Kidney (tissue), 14 donors: ENCODE results near the gene SLC25A44. TPM values are rescaled to one million over a fixed set of nuclear protein-coding genes. Genes with fewer than 3 reads are reported as not detected.
A peak's percentile ranks its signal among the peaks of the same experiment; 100 is the strongest.

Source experiments
- DNase-seq, 5 donors: peaks; one replicate each; pipeline ENCODE4 v3.0.0-alpha.2; 2013 to 2020
- FAIRE-seq: peaks from 2 replicates; lab custom pipeline; 2012; peaks lifted over from hg19 to GRCh38; lab: Jason Lieb, UNC
- H3K27ac ChIP-seq, 2 donors: one replicate each; pipeline ENCODE4 v1.7.0; 2013; ENCODE audit warnings: low read depth in 2 of 2, low read length in 2 of 2, inconsistent platforms in 1 of 2
- H3K27me3 ChIP-seq: one replicate; pipeline ENCODE4 v1.7.1; 2013; ENCODE audit warnings: low read length, inconsistent platforms; ENCODE audit not compliant: control insufficient read depth, insufficient read depth
- H3K36me3 ChIP-seq, 3 donors: one replicate each; pipeline versions ENCODE4 v1.7.0 to v1.7.1; 2013; ENCODE audit warnings: low read length in 3 of 3, control low read depth in 1 of 3, inconsistent platforms in 1 of 3; ENCODE audit not compliant: insufficient read depth in 3 of 3, control insufficient read depth in 2 of 3
- H3K4me1 ChIP-seq, 3 donors: one replicate each; pipeline versions ENCODE4 v1.7.0 to v1.7.1; 2013; ENCODE audit warnings: low read length in 3 of 3, inconsistent platforms in 1 of 3, low read depth in 1 of 3; ENCODE audit not compliant: control insufficient read depth in 2 of 3, insufficient read depth in 2 of 3
- H3K4me3 ChIP-seq, 3 donors: one replicate each; pipeline versions ENCODE4 v1.7.0 to v1.8.1; 2013; ENCODE audit warnings: low read length in 3 of 3, control low read depth in 1 of 3, inconsistent platforms in 1 of 3
- H3K9ac ChIP-seq, 3 donors: one replicate each; pipeline versions ENCODE4 v1.7.0 to v1.7.1; 2013; ENCODE audit warnings: low read length in 3 of 3, control low read depth in 1 of 3, inconsistent platforms in 1 of 3
- H3K9me3 ChIP-seq, 3 donors: one replicate each; pipeline versions ENCODE4 v1.7.0 to v1.7.1; 2013; ENCODE audit warnings: low read length in 3 of 3, control low read depth in 1 of 3, inconsistent platforms in 1 of 3; ENCODE audit not compliant: control insufficient read depth in 2 of 3, insufficient read depth in 1 of 3
- CTCF ChIP-seq: IDR thresholded peaks from 3 replicates; pipeline ENCODE4 v1.5.1; 2012; ENCODE audit warnings: mild to moderate bottlenecking, moderate library complexity, borderline replicate concordance; ENCODE audit not compliant: insufficient read depth; ENCODE audit errors: extremely low read depth
- intact Hi-C: fragments of 100-400 bp; cut with DNase I; formaldehyde crosslinking; loops from one replicate; pipeline ENCODE4 v1.11.1; 2022
- polyA plus RNA-seq: library from polyadenylated mRNA; stranded (reverse); fragments of 350-450 nt; fragmentation: Illumina TruSeq; extraction: RNeasy Lipid Tissue Mini Kit (QIAGEN cat#74804); gene quantifications from one replicate; pipeline ENCODE4 v1.2.3, GENCODE V29; 2014; ENCODE audit warnings: low read depth, low replicate concordance; ENCODE audit not compliant: insufficient read depth
- total RNA-seq: library from RNA; stranded (reverse); fragmentation: NEBNext Ultra II Directional; extraction: Animal tissue kit (Norgen Biotek cat#: 25700); gene quantifications from one replicate; pipeline ENCODE4 v1.2.1, GENCODE V29; 2021
- donor health status: control.
- donor health status: control.
- donor health status: control.
- donor health status: control.
- donor health status: control.
- donor health status: DM: yes; HTN: yes; CAD: no.
- donor health status: Normal renal cell carcinoma (clear cell type).

SLC25A44 gene
- total and polyA plus RNA-seq, 2 donors from 2014 or later = 28.1 to 29.0 TPM

DNA sequence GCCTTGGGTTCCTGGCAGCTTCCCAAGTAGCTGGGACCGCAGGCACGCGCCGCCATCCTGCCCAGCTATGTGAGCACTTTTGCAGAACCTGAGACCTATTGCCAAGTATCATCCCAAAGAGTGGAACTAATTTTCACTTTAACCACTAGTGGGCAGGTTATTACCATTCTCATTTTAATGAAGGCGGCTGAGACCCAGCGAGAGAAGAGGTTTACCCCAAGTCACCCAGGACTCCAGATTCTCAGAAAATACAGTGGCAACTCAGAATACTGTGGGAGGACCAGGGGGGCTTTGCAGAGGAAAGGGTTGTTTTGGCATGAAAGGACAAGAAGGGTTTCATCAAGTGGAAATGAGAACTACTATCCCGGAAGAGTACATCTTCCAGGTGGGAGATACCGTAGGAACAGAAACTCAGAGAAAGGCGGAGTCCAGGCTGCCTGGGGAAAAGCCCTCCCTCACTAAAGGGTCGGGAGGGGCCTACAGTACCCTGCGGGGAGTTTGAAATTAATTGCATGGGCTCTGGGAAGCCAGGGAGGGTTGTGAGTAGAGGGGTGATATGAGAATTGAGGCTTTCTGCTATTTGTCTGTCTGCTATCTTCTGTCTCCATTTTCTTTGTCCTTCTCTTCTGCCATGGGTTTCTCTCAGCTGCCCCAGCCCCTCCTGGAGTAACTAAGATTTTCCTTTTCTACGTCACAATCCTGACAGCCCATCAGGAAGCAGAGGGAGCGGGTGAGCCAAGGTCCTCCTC, 47.7 kb upstream of the SLC25A44 start:
- TF ChIP-seq CTCF = peak; percentile 77
- no peaks in the 10 kb centered on the region for H3K27me3 ChIP-seq
- FAIRE-seq = peak; percentile 15
- H3K27ac ChIP-seq = peak overlapping the region; percentile 30 to 59
- H3K4me1 ChIP-seq = peaks cover 3 to 27% (median 17%) of the 10 kb centered on the region in 3 donors
- no peaks in the 10 kb centered on the region for H3K9me3 ChIP-seq
- H3K36me3 ChIP-seq = no peaks in the 10 kb centered on the region
- DNase-seq = peak; percentile 67 to 93 (median 90)
- H3K4me3 ChIP-seq = peak overlapping the region; percentile 1 to 48 (median 42)
- intact Hi-C loops = loop anchor here (5.0 kb wide), 1 partner anchor 81 kb away; no protein-coding TSS in a partner anchor
- peak overlapping the region in 1 of 3 donors; percentile 48 for H3K9ac ChIP-seq

DNA sequence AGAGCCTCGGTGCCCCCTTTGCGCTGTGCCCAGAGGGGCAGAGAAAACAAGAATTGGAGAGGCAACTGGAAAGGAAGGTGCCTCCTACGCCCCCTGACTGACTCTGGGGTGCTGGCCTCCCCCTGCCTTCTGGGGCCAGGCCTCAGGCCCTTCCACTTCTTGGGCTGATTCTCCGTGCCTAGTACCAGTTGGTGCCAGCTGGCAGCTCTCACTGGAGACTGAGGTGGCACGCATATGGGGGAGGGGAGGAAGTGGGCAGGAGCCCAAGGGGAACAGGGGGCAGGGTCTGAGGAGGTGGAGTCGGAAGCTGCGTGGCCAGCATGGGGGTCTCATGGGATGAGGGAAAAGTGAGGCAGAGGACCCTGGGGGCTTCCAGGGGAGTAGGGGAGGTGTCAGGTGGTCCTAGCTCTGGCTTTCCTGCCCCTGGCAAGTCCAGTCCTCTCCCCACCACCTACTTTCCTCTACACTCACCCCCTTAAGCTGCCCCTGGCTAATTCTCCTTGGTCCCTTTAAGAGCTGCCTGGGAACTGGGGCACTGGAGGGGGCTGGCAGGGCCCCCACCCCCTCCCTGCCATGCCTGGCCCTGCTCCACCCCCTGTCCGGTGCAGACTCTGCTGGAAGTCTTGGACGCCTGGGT, 47.0 kb upstream of the SLC25A44 start:
- TF ChIP-seq CTCF = no peak
- peaks cover 3 to 24% (median 15%) of the 10 kb centered on the region in 3 donors for H3K4me1 ChIP-seq
- no peaks in the 10 kb centered on the region for H3K36me3 ChIP-seq
- H3K9ac ChIP-seq = peak overlapping the region in 1 of 3 donors; percentile 48
- no peaks in the 10 kb centered on the region for H3K9me3 ChIP-seq
- intact Hi-C loops = loop anchor here (5.0 kb wide), 1 partner anchor 80 kb away; no protein-coding TSS in a partner anchor
- peak overlapping the region; percentile 30 to 59 for H3K27ac ChIP-seq
- DNase-seq (peak in 3 of 5 donors; percentile 65 to 83 (median 67)), FAIRE-seq (no peak)
- H3K4me3 ChIP-seq = peak overlapping the region in 2 of 3 donors; percentile 1 to 42
- no peaks in the 10 kb centered on the region for H3K27me3 ChIP-seq

DNA sequence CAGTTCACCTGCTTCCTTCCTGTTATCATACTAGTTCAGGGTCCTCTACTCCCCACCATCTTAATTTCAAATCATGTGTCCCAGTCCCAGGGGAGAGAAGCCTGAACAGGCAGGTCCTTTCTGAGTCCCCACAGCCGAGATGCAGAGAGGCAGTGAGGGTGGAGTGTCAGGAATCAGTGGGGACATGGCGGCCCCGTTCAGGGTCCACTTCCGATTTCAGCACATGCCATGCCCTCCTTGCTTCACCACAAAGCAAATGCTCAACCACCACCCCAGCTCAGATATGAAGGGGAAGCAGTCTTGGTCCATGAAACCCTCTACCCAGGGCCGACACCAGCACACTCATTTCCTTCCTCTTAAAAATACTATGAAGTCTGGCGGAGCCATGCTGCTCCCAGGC, 45.7 kb upstream of the SLC25A44 start:
- no peaks in the 10 kb centered on the region for H3K36me3 ChIP-seq
- FAIRE-seq (no peak), DNase-seq (no peak)
- no peak for TF ChIP-seq CTCF
- H3K4me3 ChIP-seq = no peak overlapping the region
- H3K9me3 ChIP-seq = no peaks in the 10 kb centered on the region
- intact Hi-C loops = loop anchor here (5.0 kb wide), 1 partner anchor 79 kb away; no protein-coding TSS in a partner anchor
- H3K27ac ChIP-seq = no peak overlapping the region
- no peak overlapping the region for H3K9ac ChIP-seq
- H3K27me3 ChIP-seq = no peaks in the 10 kb centered on the region
- peaks cover 5 to 34% (median 19%) of the 10 kb centered on the region in 3 donors for H3K4me1 ChIP-seq
